T-helper 9 cell (primary cell): ENCODE results near the gene EXOSC2.

Experiments
- DNase-seq: peaks from one replicate; pipeline ENCODE4 v3.0.0-alpha.2; 2020
- total RNA-seq, 2 donors: gene quantifications; one replicate each; lab custom pipeline; 2026; lab: John Stamatoyannopoulos, UW

The EXOSC2 gene, protein sequence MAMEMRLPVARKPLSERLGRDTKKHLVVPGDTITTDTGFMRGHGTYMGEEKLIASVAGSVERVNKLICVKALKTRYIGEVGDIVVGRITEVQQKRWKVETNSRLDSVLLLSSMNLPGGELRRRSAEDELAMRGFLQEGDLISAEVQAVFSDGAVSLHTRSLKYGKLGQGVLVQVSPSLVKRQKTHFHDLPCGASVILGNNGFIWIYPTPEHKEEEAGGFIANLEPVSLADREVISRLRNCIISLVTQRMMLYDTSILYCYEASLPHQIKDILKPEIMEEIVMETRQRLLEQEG
- 70.5 to 78.4 reads per million in 2 donors for total RNA-seq

- peak; percentile 95 for DNase-seq
Measured at GRCh38 chr9:130693426-130694191, at the start of gene EXOSC2. Gene EXOSC2 (plus strand): TSS chr9:130693780. CDS start chr9:130693792, 12 bp downstream.

DNA sequence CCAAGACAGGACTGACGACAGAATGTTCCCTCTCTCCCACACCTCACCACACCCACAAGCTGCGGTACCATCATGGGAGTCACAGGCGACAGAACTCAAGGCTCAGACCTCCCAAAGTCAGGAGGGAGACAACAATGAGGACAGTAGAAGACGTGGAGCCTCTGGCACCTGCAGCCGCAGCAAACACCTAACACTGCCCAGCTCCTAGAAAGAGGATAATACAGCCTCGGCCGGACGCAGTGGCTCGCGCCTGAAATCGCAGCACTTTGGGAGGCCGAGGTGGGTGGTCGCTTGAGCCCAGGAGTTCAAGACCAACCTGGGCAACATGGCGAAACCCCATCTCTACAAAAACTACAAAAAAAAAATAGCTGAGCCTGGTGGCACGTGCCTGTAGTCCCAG lies 42.4 kb upstream of the EXOSC2 start:
- DNase-seq = no peak

DNA sequence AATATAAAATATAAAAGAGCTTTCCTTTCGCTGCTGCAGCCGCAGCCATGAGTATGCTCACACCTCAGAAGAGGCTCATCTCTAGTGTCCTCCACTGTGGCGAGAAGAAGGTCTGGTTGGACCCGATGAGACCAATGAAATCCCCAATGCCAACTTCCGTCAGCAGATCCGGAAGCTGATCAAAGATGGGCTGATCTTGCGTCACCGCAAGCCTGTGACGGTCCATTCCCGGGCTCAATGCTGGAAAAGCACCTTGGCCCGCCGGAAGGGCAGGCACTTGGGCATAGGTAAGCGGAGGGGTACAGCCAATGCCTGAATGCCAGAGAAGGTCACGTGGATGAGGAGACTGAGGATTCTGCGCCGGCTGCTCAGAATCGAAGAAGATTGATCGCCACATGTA lies 41.8 kb upstream of the EXOSC2 start:
- DNase-seq = no peak

GRCh38 chr9:130654879-130655278 lies 38.7 kb upstream of the EXOSC2 start:
- no peak for DNase-seq

DNA sequence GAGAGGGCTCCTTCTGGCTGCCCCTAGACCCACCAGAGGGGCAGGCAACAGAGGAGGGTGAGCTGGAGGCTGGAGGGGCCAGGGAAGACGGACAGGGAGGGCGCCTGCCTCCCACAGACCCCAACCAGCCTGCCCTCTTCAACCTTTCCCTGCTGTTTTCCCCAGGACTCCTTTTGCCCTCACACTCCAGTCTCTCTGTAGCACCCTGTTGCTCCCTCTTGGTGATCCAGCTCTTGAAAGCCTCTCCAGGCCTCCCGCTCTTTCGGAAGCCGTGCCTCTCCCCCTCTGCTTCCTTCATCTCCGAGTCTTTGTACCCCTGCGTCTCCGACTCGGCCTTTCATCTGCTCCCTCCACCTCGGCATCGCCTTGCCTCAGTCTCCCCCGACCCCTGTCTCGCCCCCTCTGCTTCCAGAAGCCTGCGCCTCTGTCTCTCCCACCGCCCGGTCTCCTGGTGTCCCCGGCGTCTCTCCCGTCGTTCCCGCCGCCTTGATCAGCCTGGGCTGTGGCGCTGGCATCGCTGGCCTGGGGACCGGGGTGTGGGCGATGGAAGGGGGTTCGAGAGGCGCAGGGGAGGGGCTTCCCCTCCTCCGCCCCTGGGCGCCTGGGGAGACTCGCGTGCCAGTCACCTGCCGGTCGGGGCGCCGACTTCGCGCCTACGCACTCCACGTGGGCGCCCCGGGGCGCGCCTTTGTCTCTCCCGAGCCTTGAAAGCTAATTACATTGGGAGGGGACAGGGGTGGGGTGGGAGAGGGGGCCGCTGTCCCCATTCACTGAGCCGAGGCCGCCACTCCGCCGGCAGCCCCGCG lies 34.5 kb upstream of the EXOSC2 start:
- no peak for DNase-seq

DNA sequence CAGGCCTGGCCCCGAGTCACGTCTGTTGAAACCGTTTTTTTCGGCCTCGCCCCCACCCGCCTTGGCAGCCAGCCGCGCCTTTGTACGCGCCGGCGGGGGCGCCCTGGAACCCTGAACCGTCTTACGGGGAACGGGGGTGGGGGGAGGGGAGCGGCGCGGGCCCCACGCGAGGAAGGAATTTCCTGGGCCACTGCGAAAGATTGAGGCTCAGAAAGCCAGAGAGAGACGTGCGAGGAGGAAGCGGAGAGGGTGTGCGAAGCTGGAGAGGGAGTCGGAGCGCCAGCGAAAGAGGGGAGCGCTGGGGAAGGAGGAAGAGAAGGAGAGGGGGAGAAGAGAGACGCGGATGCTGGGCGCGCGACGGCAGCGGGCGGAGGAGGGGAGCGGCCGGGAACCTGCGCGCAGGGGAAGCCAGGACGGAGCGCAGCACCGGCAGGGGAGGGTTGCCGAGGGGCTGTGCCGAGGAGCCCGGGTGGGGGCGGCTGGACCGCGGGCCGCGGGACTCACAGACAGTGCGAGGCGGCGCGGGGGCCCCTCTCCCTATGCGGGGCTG lies 33.8 kb upstream of the EXOSC2 start:
- DNase-seq = no peak

- DNase-seq = no peak
Measured at GRCh38 chr9:130660326-130660682, 33.3 kb upstream of the EXOSC2 start.

- DNase-seq = no peak
Measured at GRCh38 chr9:130660683-130661450, 32.7 kb upstream of the EXOSC2 start.

DNA sequence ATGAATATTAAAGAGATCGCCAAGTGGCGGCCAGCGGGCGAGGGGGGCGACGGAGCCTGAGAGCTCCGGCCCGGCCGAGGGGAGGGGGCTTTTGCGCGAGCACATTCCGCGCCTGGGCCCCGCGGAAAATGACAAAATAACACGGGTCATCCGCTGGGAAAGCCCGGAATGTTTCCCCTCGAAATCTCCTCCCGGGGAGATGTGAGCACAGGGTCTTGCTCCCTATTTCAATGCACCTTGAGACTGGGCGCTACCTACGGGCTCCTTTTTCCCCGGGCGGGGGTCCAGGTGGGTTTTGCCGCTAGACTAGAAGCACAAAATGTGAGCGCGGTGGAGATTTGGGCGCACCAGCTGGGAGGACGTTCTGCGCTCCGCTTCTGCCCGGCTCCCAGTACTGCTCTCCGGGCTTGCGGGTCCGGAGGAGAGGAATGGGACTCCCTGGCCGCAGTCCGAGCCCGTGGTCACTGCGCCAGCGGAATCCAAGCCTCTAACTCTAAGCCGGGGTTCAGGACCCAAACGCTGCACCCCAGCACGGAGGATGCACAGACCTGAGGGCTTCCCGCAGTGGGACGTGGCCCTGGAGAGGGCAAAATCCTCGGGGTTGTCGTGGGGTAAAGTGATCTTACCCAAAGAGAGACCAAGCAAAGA lies 32.0 kb upstream of the EXOSC2 start:
- no peak for DNase-seq

GRCh38 chr9:130662099-130662969 lies 31.2 kb upstream of the EXOSC2 start:
- no peak for DNase-seq

DNA sequence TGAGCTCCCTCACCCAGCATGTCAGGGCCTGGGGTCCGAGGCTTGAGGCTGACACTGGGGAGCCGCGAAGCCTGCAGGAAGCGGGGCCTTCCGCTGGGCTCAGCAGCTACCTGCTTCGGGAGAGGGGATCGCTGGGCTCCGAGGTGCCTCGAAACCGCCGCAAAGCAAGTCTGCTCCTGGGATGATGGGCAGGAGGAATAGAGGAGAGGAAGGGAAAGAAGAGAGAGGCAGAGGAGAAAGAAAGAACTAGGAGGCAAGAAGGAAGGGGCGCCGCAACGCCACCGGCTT lies 30.7 kb upstream of the EXOSC2 start:
- DNase-seq = no peak

DNA sequence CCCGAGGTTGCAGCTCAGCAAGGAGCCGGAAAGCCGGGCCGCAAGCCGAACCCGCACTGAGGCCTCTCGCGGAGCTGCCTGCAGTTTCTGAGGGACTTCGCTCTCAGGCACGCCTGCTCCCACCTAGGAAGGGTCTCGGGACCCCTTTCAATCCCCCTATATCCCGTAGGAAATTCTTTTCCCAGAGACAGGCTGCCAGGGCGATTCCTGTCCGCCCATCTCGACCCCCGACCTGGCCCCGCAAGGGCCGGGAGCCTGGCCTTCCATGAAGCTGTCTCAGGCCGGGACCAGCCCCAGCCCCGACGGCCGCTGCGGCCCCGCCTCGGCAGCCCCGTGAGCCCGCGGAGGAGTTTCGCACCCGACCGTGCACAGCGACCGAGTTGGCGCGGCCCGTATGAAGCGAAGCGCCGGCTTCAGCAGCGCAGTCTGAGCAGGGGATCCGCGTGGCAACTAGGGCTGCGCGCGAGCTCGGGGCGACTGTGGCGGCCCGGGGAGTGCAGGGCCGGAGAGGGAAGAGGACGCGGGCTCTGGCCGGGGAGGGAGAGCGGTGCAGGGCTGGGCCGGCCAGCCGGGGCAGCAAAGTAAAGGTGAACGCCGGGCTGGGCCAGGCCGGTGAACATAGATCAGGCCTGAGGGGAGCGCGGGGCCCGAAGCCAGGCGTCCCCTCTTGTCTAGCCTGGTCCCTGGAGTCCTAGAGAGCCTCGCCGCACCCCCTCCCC lies 30.2 kb upstream of the EXOSC2 start:
- DNase-seq = no peak

- DNase-seq = no peak
Measured at GRCh38 chr9:130663977-130664250, 29.7 kb upstream of the EXOSC2 start.

DNA sequence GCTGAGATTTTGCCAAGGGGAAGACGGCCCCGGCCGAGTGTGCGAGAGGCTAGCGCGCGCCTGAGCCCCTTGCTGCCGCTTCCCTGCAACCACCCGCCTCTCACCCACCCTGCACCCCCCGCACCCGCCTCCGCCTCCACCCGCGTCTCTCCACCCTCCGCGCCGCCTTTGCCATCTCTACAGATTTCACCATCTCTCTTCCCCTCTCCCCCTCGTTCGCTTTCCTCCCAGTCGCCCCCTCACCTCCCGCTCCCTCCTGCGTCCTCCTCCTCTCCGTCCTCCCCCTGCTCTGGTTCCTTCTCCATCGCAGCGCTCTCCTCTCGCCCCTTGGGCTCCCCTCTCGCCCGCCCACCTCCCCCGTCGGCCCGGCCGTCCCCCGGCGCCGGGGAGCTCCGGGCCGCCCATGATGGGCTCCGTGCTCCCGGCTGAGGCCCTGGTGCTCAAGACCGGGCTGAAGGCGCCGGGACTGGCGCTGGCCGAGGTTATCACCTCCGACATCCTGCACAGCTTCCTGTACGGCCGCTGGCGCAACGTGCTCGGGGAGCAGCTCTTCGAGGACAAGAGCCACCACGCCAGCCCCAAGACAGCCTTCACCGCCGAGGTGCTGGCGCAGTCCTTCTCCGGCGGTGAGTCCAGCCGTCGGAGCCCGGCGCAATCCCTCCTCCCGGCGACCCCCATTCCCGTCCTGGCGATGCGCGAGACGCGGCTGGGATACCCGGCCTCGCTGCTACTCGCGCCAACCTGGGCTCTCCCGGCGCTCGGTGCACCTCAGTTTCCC lies 29.1 kb upstream of the EXOSC2 start, which contains the start of gene PRDM12:
PRDM12 (plus strand) TSS at position 344 of the 778 bp plus-strand sequence; CDS start at position 404, 60 bp downstream.
- no peak for DNase-seq

DNA sequence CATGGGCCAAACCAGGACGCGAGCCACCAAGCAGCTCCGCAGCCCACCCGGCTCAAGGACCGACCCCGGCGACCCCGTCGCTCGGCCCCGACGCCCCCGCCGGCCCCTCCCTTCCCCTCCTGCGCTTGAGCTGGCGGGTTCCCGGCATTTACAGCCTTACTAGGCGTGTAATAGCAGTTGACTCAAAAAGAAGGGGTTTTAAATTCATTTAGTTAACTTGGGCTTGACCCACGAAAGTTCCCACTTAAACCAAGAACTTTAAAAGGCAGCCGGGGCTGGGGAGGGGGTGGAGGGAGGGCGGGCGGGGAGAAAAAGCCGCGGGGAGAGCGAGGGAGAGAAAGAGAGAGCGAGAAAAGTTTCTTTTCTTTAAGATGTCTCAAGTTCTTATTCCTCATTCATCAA lies 28.6 kb upstream of the EXOSC2 start:
- no peak for DNase-seq

GRCh38 chr9:130665431-130666392 lies 27.9 kb upstream of the EXOSC2 start:
- no peak for DNase-seq

DNA sequence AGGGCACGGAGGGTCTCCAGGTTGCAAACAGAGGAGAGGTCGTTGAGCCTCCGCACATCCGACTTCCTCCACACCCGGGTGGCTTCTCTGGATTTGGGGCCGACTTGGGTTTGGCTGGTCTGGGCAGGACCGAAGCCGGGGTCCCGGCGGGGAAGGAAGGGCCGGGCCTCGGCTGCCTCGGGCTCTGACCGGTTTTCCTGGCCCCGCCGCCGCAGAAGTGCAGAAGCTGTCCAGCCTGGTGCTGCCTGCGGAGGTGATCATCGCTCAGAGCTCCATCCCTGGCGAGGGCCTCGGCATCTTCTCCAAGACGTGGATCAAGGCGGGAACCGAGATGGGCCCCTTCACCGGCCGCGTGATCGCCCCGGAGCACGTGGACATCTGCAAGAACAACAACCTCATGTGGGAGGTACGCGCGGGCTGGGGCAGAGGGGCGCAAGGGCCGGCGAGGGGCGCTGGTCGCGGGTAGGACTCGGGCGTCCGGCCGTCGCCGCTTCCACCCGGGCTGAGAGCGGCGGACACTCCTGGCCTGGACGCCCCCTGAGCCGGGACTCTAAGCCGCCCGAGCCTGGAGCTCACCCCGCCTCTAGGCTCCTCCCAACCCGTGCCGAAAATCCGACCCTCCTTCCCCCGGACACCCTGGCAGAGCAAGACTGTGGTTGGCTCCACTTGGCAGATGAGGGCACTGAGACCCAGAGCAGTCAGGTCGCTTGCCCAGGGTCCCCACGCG lies 27.0 kb upstream of the EXOSC2 start:
- no peak for DNase-seq

GRCh38 chr9:130667120-130667435 lies 26.5 kb upstream of the EXOSC2 start:
- no peak for DNase-seq
